Keratinocyte (primary cell): ENCODE data around the gene ISX. TPM values are rescaled to one million over a fixed set of nuclear protein-coding genes. Genes with fewer than 3 reads are reported as not detected.

Source experiments
- DNase-seq: peaks from one replicate; pipeline ENCODE4 v3.0.0-alpha.2; 2011; ENCODE audit warnings: low read depth, missing footprints, low spot score
- FAIRE-seq: peaks from 2 replicates; lab custom pipeline; 2011; peaks lifted over from hg19 to GRCh38; lab: Jason Lieb, UNC
- H2AFZ ChIP-seq: 2 replicates; pipeline ENCODE4 v1.6.0; 2012; ENCODE audit warnings: low read length, control low read depth, inconsistent platforms; ENCODE audit not compliant: control insufficient read depth
- H3K27ac ChIP-seq: 2 replicates; pipeline ENCODE4 v1.5.1; 2011; ENCODE audit warnings: low read length; ENCODE audit not compliant: control insufficient read depth, insufficient read depth
- H3K27me3 ChIP-seq: 3 replicates; pipeline ENCODE4 v1.6.0; 2011; ENCODE audit warnings: low read length; ENCODE audit not compliant: control insufficient read depth, insufficient read depth; ENCODE audit errors: extremely low read depth
- H3K36me3 ChIP-seq, 2 experiments: 2 replicates in 1 of 2; 3 replicates in 1 of 2; pipeline ENCODE4 v1.5.1; 2011; ENCODE audit warnings: low read length in 2 of 2, mild to moderate bottlenecking in 1 of 2; ENCODE audit not compliant: control insufficient read depth in 2 of 2, insufficient read depth in 2 of 2; ENCODE audit errors: extremely low read depth in 1 of 2
- H3K4me1 ChIP-seq: 3 replicates; pipeline ENCODE4 v1.5.1; 2011; ENCODE audit warnings: low read length; ENCODE audit not compliant: control insufficient read depth, insufficient read depth; ENCODE audit errors: extremely low read depth
- H3K4me2 ChIP-seq: 3 replicates; pipeline ENCODE4 v1.6.0; 2011; ENCODE audit warnings: low read depth, low read length; ENCODE audit not compliant: control insufficient read depth, insufficient read depth; ENCODE audit errors: extremely low read depth
- H3K4me3 ChIP-seq, 3 experiments: fragments of 200-600 bp in 1 of 3; sonication (generic) in 1 of 3; 2 replicates in 2 of 3; 3 replicates in 1 of 3; pipeline ENCODE4 v1.5.1; 2011 to 2016; ENCODE audit warnings: low read length in 3 of 3, mild to moderate bottlenecking in 3 of 3, control low read depth in 2 of 3, inconsistent platforms in 1 of 3, low read depth in 1 of 3, mixed read lengths in 1 of 3, mixed run types in 1 of 3, moderate library complexity in 1 of 3; ENCODE audit not compliant: control insufficient read depth in 2 of 3, insufficient read depth in 2 of 3; ENCODE audit errors: extremely low read depth in 1 of 3
- H3K79me2 ChIP-seq: 2 replicates; pipeline ENCODE4 v1.6.0; 2012; ENCODE audit warnings: low read length; ENCODE audit not compliant: control insufficient read depth, insufficient read depth
- H3K9ac ChIP-seq: 3 replicates; pipeline ENCODE4 v1.6.0; 2011; ENCODE audit warnings: low read length; ENCODE audit not compliant: control insufficient read depth, insufficient read depth; ENCODE audit errors: extremely low read depth
- H3K9me1 ChIP-seq: 3 replicates; pipeline ENCODE4 v1.6.0; 2011; ENCODE audit warnings: low read length; ENCODE audit not compliant: control insufficient read depth, insufficient read depth; ENCODE audit errors: extremely low read depth
- H3K9me3 ChIP-seq: 2 replicates; pipeline ENCODE4 v1.5.1; 2012; ENCODE audit warnings: low read depth, low read length; ENCODE audit not compliant: control insufficient read depth
- H4K20me1 ChIP-seq: 3 replicates; pipeline ENCODE4 v1.6.0; 2011; ENCODE audit warnings: low read length; ENCODE audit not compliant: control insufficient read depth, insufficient read depth; ENCODE audit errors: extremely low read depth
- EZH2 ChIP-seq: IDR thresholded peaks from one replicate; pipeline ENCODE4 v1.6.1; 2012; ENCODE audit warnings: inconsistent platforms, mild to moderate bottlenecking, low read length, moderate library complexity
- dilution Hi-C: fragments of 300-500 bp; cut with MboI; formaldehyde crosslinking; loops from one replicate; pipeline ENCODE4 v1.7.0; 2020; ENCODE audit warnings: low sequenced_read_pairs; ENCODE audit not compliant: extremely low pct_ligation_motif_present
- polyA plus RNA-seq, 5 experiments: library from polyadenylated mRNA; depleted of rRNA in 3 of 5; stranded (reverse) in 3 of 5; stranded (forward) in 1 of 5; unstranded in 1 of 5; fragments of >200 nt; gene quantifications; 1 replicate in 1 of 5; 2 replicates in 3 of 5; 3 replicates in 1 of 5; pipeline versions ENCODE4 v1.2.1 to v1.2.3, GENCODE V29; 2011 to 2012; ENCODE audit warnings: missing spikeins in 2 of 5, low read depth in 1 of 5, low replicate concordance in 1 of 5
- TF ChIP-seq, protein P1 (sequence below), 3 experiments: IDR thresholded peaks in 1 of 3; conservative IDR thresholded peaks in 1 of 3; optimal IDR thresholded peaks in 1 of 3; 2 replicates in 2 of 3; 3 replicates in 1 of 3; pipeline versions ENCODE3 to v1.5.1; 2011; ENCODE audit warnings: low read length in 3 of 3, mild to moderate bottlenecking in 3 of 3, moderate library complexity in 2 of 3, control low read depth in 1 of 3, inconsistent platforms in 1 of 3; ENCODE audit not compliant: insufficient read depth in 2 of 3; ENCODE audit errors: extremely low read depth in 1 of 3

ISX gene
- polyA plus RNA-seq, 1 donor (not counting 4 experiments of a cell fraction or from before 2014, with no cell fraction given): not detected

DNA sequence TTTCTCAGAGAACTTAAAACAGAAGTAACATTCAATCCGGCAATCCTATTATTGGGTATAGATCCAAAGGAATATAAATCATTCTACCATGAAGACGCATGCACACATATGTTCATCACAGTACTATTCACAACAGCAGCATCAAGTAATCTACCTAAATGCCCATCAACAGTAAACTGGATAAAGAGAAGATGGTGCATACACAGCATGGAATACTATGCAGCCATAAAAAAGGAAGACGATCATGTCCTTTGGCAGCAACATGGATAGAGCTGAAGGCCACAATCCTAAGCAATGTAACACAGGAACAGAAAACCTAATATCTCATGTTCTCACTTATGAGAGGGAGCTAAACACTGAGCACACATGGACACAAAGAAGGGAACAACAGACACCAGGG, 6.3 kb upstream of the ISX start:
- H2AFZ ChIP-seq: no peak overlapping the region
- H3K4me1 ChIP-seq: no peaks in the 10 kb centered on the region
- no peaks in the 10 kb centered on the region for H3K27me3 ChIP-seq
- H3K9ac ChIP-seq: no peak overlapping the region
- no peaks in the 10 kb centered on the region for H3K9me1 ChIP-seq
- no peaks in the 10 kb centered on the region for H3K79me2 ChIP-seq
- FAIRE-seq (no peak), DNase-seq (no peak)
- no peaks in the 10 kb centered on the region for H4K20me1 ChIP-seq
- no peak for TF ChIP-seq EZH2
- TF ChIP-seq, protein P1, sequence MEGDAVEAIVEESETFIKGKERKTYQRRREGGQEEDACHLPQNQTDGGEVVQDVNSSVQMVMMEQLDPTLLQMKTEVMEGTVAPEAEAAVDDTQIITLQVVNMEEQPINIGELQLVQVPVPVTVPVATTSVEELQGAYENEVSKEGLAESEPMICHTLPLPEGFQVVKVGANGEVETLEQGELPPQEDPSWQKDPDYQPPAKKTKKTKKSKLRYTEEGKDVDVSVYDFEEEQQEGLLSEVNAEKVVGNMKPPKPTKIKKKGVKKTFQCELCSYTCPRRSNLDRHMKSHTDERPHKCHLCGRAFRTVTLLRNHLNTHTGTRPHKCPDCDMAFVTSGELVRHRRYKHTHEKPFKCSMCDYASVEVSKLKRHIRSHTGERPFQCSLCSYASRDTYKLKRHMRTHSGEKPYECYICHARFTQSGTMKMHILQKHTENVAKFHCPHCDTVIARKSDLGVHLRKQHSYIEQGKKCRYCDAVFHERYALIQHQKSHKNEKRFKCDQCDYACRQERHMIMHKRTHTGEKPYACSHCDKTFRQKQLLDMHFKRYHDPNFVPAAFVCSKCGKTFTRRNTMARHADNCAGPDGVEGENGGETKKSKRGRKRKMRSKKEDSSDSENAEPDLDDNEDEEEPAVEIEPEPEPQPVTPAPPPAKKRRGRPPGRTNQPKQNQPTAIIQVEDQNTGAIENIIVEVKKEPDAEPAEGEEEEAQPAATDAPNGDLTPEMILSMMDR (optimal IDR thresholded peaks at IDR 0.05 in 1 of 3, IDR thresholded peaks at IDR 0.05 in 1 of 3, conservative IDR thresholded peaks at IDR 0.05 in 1 of 3; ENCODE audit: extremely low read depth in 1 of 3, insufficient read depth in 2 of 3, low read length in 3 of 3): no peak
- dilution Hi-C loops: no loop called here
- no peak overlapping the region for H3K4me3 ChIP-seq
- no peaks in the 10 kb centered on the region for H3K36me3 ChIP-seq
- no peak overlapping the region for H3K27ac ChIP-seq
- no peak overlapping the region for H3K4me2 ChIP-seq
- H3K9me3 ChIP-seq: peaks cover 2% of the 10 kb centered on the region

DNA sequence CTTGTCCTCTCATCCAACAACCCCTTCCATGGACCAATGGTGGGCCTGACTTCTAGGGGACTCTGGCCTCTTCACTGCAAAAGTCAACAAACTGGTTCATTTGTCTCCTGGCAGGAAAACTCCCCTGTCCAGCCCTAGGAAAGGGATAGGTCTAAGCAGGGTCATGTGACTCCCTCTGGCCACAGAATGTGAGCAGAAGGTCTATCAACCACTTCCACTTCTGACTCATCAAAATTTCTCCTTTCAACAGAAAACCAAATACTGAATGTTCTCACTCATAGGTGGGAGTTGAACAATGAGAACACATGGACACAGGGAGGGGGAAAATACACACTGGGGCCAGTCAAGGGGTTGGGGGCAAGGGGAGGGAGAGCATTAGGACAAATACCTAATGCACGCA, 1.3 kb upstream of the ISX start:
- Histone ChIP-seq H3K27me3 (no peaks in the 10 kb centered on the region), H3K79me2 (no peaks in the 10 kb centered on the region), H3K27ac (no peak overlapping the region), H3K4me3 (no peak overlapping the region), H3K9me1 (no peaks in the 10 kb centered on the region), H4K20me1 (no peaks in the 10 kb centered on the region), H3K9me3 (no peaks in the 10 kb centered on the region), H2AFZ (no peak overlapping the region), H3K4me2 (no peak overlapping the region), H3K4me1 (peaks cover 4% of the 10 kb centered on the region), H3K36me3 (no peaks in the 10 kb centered on the region), H3K9ac (no peak overlapping the region)
- no peak for TF ChIP-seq EZH2
- TF ChIP-seq, protein P1 (optimal IDR thresholded peaks at IDR 0.05 in 1 of 3, IDR thresholded peaks at IDR 0.05 in 1 of 3, conservative IDR thresholded peaks at IDR 0.05 in 1 of 3; ENCODE audit: extremely low read depth in 1 of 3, insufficient read depth in 2 of 3, low read length in 3 of 3): no peak
- DNase-seq (no peak), FAIRE-seq (no peak)
- dilution Hi-C loops: no loop called here
